ENCODE measurements around the gene WBP2NL. TPM values are rescaled to one million over a fixed set of nuclear protein-coding genes. Genes with fewer than 3 reads are reported as not detected.

The WBP2NL gene
- total and polyA plus RNA-seq, 8 donors = 1.6 to 5.2 (median 3.0) TPM

DNA sequence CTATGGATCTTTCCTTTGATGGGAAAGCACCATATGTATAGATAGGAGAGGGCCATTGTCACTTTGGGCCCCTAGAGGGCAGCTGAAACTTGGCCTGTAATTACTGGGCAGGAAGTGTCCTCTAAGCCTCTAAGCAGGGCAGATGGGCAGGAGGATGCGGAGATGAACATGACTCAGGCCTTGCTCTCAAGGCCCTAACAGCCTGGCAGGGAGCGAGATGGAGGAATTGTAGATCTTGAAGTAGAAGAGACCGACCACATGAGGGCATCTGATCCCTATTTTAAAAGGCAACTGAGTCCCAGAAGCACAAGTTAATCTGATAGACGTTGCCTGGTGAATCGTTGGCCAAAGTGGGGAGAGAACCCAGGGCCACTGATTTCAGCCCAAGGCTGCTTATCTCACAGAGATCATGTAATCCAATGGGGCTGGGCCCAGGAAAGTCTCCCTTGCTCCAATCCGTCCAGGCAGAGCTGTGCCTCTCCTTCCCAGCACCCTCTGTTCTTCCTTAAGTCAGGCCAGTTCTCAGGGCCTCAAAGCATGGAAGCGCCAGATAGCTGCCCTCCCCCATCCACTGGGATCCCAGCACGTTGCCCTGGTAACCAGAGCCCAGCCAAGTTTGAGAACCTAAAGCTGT lies 31.9 kb upstream of the WBP2NL start:
- Histone ChIP-seq H3K4me3 (no peak overlapping the region), H3K36me3 (no peaks in the 10 kb centered on the region), H3K9me3 (no peaks in the 10 kb centered on the region), H3K4me1 (peaks cover 0 to 5% of the 10 kb centered on the region in 2 donors), H3K27ac (no peak overlapping the region), H3K27me3 (peaks cover 0 to 12% of the 10 kb centered on the region in 2 donors)
- ATAC-seq (peak; percentile 55), DNase-seq (peak in 1 of 4 donors; percentile 55)
- intact Hi-C loops (cut with DNase I) = loop anchor here in 1 of 2 donors (10.0 kb wide), 1 partner anchor 148 kb away; no protein-coding TSS in a partner anchor
- TF ChIP-seq, protein P1, sequence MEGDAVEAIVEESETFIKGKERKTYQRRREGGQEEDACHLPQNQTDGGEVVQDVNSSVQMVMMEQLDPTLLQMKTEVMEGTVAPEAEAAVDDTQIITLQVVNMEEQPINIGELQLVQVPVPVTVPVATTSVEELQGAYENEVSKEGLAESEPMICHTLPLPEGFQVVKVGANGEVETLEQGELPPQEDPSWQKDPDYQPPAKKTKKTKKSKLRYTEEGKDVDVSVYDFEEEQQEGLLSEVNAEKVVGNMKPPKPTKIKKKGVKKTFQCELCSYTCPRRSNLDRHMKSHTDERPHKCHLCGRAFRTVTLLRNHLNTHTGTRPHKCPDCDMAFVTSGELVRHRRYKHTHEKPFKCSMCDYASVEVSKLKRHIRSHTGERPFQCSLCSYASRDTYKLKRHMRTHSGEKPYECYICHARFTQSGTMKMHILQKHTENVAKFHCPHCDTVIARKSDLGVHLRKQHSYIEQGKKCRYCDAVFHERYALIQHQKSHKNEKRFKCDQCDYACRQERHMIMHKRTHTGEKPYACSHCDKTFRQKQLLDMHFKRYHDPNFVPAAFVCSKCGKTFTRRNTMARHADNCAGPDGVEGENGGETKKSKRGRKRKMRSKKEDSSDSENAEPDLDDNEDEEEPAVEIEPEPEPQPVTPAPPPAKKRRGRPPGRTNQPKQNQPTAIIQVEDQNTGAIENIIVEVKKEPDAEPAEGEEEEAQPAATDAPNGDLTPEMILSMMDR (IDR thresholded peaks at IDR 0.05) = peak in 1 of 2 donors; percentile 35

GRCh38 chr22:41968601-41969000 lies 30.0 kb upstream of the WBP2NL start:
- Histone ChIP-seq H3K4me3 (no peak overlapping the region), H3K9me3 (no peaks in the 10 kb centered on the region), H3K4me1 (peaks cover 0 to 5% of the 10 kb centered on the region in 2 donors), H3K27me3 (peaks cover 0 to 30% of the 10 kb centered on the region in 2 donors), H3K36me3 (no peaks in the 10 kb centered on the region), H3K27ac (no peak overlapping the region)
- ATAC-seq = no peak
- TF ChIP-seq, protein P1 (IDR thresholded peaks at IDR 0.05) = no peak
- intact Hi-C loops (cut with DNase I) = loop anchor here in 1 of 2 donors (10.0 kb wide), 1 partner anchor 146 kb away; no protein-coding TSS in a partner anchor
- DNase-seq = no peak

DNA sequence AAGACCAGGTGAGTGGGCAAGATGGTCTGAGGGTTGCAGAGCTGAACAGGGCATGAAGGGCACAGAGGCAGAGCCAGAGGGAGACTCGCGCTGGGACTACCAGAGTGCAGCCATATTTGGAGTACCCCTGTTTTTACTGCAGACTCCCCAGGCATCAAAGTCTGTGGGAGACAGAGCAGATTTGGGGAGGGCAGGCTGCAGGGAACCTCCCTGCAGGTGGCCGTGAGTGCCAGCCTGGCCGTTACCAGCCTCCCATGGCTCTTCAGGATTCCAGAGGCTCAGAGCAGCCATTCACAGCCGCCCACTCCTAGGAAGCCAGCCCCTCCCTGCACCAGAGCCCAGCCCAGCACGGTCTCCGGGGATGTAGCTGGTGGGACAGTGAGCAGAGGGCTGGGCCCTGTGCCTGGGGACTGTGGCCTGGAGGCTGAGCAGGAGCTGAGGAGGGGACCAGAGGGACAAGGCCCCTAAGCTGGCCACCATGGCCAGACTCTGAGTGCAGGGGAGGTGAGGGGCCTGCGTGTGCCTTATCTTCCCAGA lies 29.4 kb upstream of the WBP2NL start, which contains the start of gene SEPTIN3:
TSS of gene SEPTIN3 (plus strand) at position 334 of the 537 bp plus-strand sequence. CDS start 2,050 bp downstream, outside the sequence.
- H3K4me1 ChIP-seq = peaks cover 0 to 3% of the 10 kb centered on the region in 2 donors
- H3K27ac ChIP-seq = no peak within 1 kb of the TSS
- TF ChIP-seq, protein P1 (IDR thresholded peaks at IDR 0.05) = no peak
- H3K4me3 ChIP-seq = no peak within 1 kb of the TSS
- H3K9me3 ChIP-seq = no peaks in the 10 kb centered on the region
- DNase-seq = no peak
- intact Hi-C loops (cut with DNase I) = loop anchor here in 1 of 2 donors (10.0 kb wide), 1 partner anchor 146 kb away; no protein-coding TSS in a partner anchor
- no peaks in the 10 kb centered on the region for H3K36me3 ChIP-seq
- ATAC-seq = no peak
- H3K27me3 ChIP-seq = peaks cover 0 to 36% of the 10 kb centered on the region in 2 donors

GRCh38 chr22:41970601-41971000 lies 28.0 kb upstream of the WBP2NL start:
- Histone ChIP-seq H3K36me3 (no peaks in the 10 kb centered on the region), H3K27ac (no peak overlapping the region), H3K4me3 (no peak overlapping the region), H3K4me1 (no peaks in the 10 kb centered on the region), H3K27me3 (peaks cover 0 to 50% of the 10 kb centered on the region in 2 donors), H3K9me3 (no peaks in the 10 kb centered on the region)
- intact Hi-C loops (cut with DNase I) = no loop called here
- DNase-seq (no peak), ATAC-seq (no peak)
- TF ChIP-seq, protein P1 (IDR thresholded peaks at IDR 0.05) = no peak

GRCh38 chr22:41971431-41971830 lies 27.2 kb upstream of the WBP2NL start:
- ATAC-seq (no peak), DNase-seq (no peak)
- peaks cover 5 to 59% of the 10 kb centered on the region in 2 donors for H3K27me3 ChIP-seq
- no peak overlapping the region for H3K27ac ChIP-seq
- H3K9me3 ChIP-seq = no peaks in the 10 kb centered on the region
- intact Hi-C loops (cut with DNase I) = no loop called here
- TF ChIP-seq, protein P1 (IDR thresholded peaks at IDR 0.05) = no peak
- no peaks in the 10 kb centered on the region for H3K36me3 ChIP-seq
- peaks cover 0 to 4% of the 10 kb centered on the region in 2 donors for H3K4me1 ChIP-seq
- H3K4me3 ChIP-seq = no peak overlapping the region

Measured in left lung (tissue), 10 donors.